GM19395 (cell line): ENCODE results near the gene KIF1A.

Experiments used
- ATAC-seq: cut with Tn5 transposase; IDR thresholded peaks from one replicate; pipeline ENCODE4 v1.9.1; 2021; ENCODE audit warnings: mild to moderate bottlenecking, moderate library complexity; ENCODE audit not compliant: unreplicated experiment

Gene KIF1A

GRCh38 chr2:240819858-240820606 lies at the start of gene KIF1A:
KIF1A (minus strand) TSS chr2:240820219; CDS start chr2:240797752, 22,467 bp downstream.
- ATAC-seq: no peak

- no peak for ATAC-seq
Observed at GRCh38 chr2:240869109-240869955, 49.3 kb upstream of the KIF1A start.

GRCh38 chr2:240868286-240869108 lies 48.5 kb upstream of the KIF1A start, which contains the start of gene AGXT:
AGXT (plus strand) TSS chr2:240868824; CDS start chr2:240868866, 42 bp downstream.
- ATAC-seq: no peak

GRCh38 chr2:240865391-240865790 lies 45.4 kb upstream of the KIF1A start:
- no peak for ATAC-seq

GRCh38 chr2:240864475-240864874 lies 44.5 kb upstream of the KIF1A start:
- ATAC-seq: no peak

GRCh38 chr2:240861547-240861946 lies 41.5 kb upstream of the KIF1A start:
- ATAC-seq: no peak

- ATAC-seq: no peak
Observed at GRCh38 chr2:240858871-240859270, 38.9 kb upstream of the KIF1A start.

- ATAC-seq: no peak
Observed at GRCh38 chr2:240858321-240858720, 38.3 kb upstream of the KIF1A start.

GRCh38 chr2:240857039-240858008 lies 37.3 kb upstream of the KIF1A start:
- no peak for ATAC-seq

GRCh38 chr2:240856151-240856980 lies 36.3 kb upstream of the KIF1A start:
- ATAC-seq: no peak

- ATAC-seq: no peak
Observed at GRCh38 chr2:240855670-240856069, 35.7 kb upstream of the KIF1A start.

GRCh38 chr2:240852671-240853314 lies 32.8 kb upstream of the KIF1A start:
- no peak for ATAC-seq

- ATAC-seq: no peak
Observed at GRCh38 chr2:240851078-240851991, 31.3 kb upstream of the KIF1A start.

GRCh38 chr2:240850756-240851077 lies 30.7 kb upstream of the KIF1A start:
- ATAC-seq: no peak

- no peak for ATAC-seq
Observed at GRCh38 chr2:240850026-240850425, 30.0 kb upstream of the KIF1A start.

GRCh38 chr2:240848900-240849680 lies 29.1 kb upstream of the KIF1A start:
- no peak for ATAC-seq

GRCh38 chr2:240847817-240848216 lies 27.8 kb upstream of the KIF1A start:
- ATAC-seq: no peak
